WTC11 (cell line): ENCODE data around the gene KRTAP10-3. TPM values are rescaled to one million over a fixed set of nuclear protein-coding genes. Genes with fewer than 3 reads are reported as not detected.

Experiments used
- ATAC-seq: fragments of 200-7000 bp; cut with Tn5 transposase; 2 replicates; pipeline ENCODE4 v1.10.0; 2021; ENCODE audit warnings: mild to moderate bottlenecking, moderate library complexity
- CTCF ChIA-PET: fragments of 300-600 bp; sonication (Branson Sonifier 250); formaldehyde crosslinking; loops from one replicate; lab custom pipeline; 2021; ENCODE audit warnings: antibody characterized with exemption; lab: Charles Lee
- POLR2A ChIA-PET: fragments of 350-600 bp; sonication (Branson Sonifier 250); formaldehyde crosslinking; loops from one replicate; lab custom pipeline; 2021; ENCODE audit warnings: antibody characterized with exemption; lab: Charles Lee
- DNase-seq: peaks from one replicate; pipeline ENCODE4 v3.0.0; 2021; ENCODE audit warnings: low spot score
- H3K27ac Mint-ChIP-seq: 2 replicates; pipeline ENCODE4 v1.8.0; 2021; ENCODE audit warnings: mixed read lengths
- H3K27me3 Mint-ChIP-seq: 2 replicates; pipeline ENCODE4 v1.8.0; 2021; ENCODE audit warnings: low read depth, mild to moderate bottlenecking, moderate library complexity, mixed read lengths
- H3K36me3 Mint-ChIP-seq: 2 replicates; pipeline ENCODE4 v1.8.0; 2021; ENCODE audit warnings: mixed read lengths
- H3K4me1 Mint-ChIP-seq: 2 replicates; pipeline ENCODE4 v1.8.0; 2022; ENCODE audit warnings: mixed read lengths
- H3K4me3 Mint-ChIP-seq: 2 replicates; pipeline ENCODE4 v1.8.0; 2021; ENCODE audit warnings: mild to moderate bottlenecking, moderate library complexity, mixed read lengths
- H3K9me3 Mint-ChIP-seq: 2 replicates; pipeline ENCODE4 v1.8.0; 2021; ENCODE audit warnings: mixed read lengths
- ELF4 ChIP-seq: sonication (generic); formaldehyde crosslinking; IDR thresholded peaks from 2 replicates; pipeline ENCODE4 v1.8.1; 2022; ENCODE audit warnings: low read depth, mild to moderate bottlenecking, moderate library complexity, missing genetic modification reagents
- EMX1 ChIP-seq: fragments of 250-450 bp; sonication (Bioruptor Pico); IDR thresholded peaks from 2 replicates; pipeline ENCODE4 v1.8.0; 2021; ENCODE audit warnings: mild to moderate bottlenecking
- FOXJ3 ChIP-seq: sonication (generic); formaldehyde crosslinking; IDR thresholded peaks from 2 replicates; pipeline ENCODE4 v1.9.0; 2021; ENCODE audit warnings: missing genetic modification reagents, mild to moderate bottlenecking, borderline replicate concordance
- FOXP1 ChIP-seq: sonication (generic); formaldehyde crosslinking; IDR thresholded peaks from 2 replicates; pipeline ENCODE4 v1.8.0; 2022; ENCODE audit warnings: missing genetic modification reagents, mild to moderate bottlenecking, moderate library complexity, borderline replicate concordance
- HMGA2 ChIP-seq: fragments of 250-450 bp; sonication (Bioruptor Pico); IDR thresholded peaks from 2 replicates; pipeline ENCODE4 v1.4.0; 2021; ENCODE audit warnings: mild to moderate bottlenecking, moderate library complexity
- SP1 ChIP-seq: sonication (generic); formaldehyde crosslinking; conservative IDR thresholded peaks from 2 replicates; pipeline ENCODE4 v1.8.1; 2022; ENCODE audit warnings: missing genetic modification reagents
- ZBTB21 ChIP-seq: sonication (generic); formaldehyde crosslinking; IDR thresholded peaks from 2 replicates; pipeline ENCODE4 v1.8.1; 2023; ENCODE audit warnings: mild to moderate bottlenecking, missing genetic modification reagents, borderline replicate concordance
- total RNA-seq: library from RNA; stranded (reverse); gene quantifications from 3 replicates; pipeline ENCODE4 v1.2.3, GENCODE V29; 2021
- TF ChIP-seq, protein P1 (sequence below): fragments of 250-450 bp; sonication (Bioruptor Pico); IDR thresholded peaks from 2 replicates; pipeline ENCODE4 v1.9.0; 2021; ENCODE audit warnings: mild to moderate bottlenecking
- TF ChIP-seq, protein P2 (sequence below): sonication (generic); formaldehyde crosslinking; IDR thresholded peaks from 2 replicates; pipeline ENCODE4 v1.8.0; 2023; ENCODE audit warnings: missing genetic modification reagents, mild to moderate bottlenecking, borderline replicate concordance
- TF ChIP-seq, protein P3 (sequence below): sonication (generic); formaldehyde crosslinking; IDR thresholded peaks from 2 replicates; pipeline ENCODE4 v1.8.1; 2022; ENCODE audit warnings: mild to moderate bottlenecking, moderate library complexity, missing genetic modification reagents
- TF ChIP-seq, protein P4 (sequence below): sonication (generic); formaldehyde crosslinking; IDR thresholded peaks from 2 replicates; pipeline ENCODE4 v1.8.0; 2023; ENCODE audit warnings: missing genetic modification reagents
- TF ChIP-seq, protein P5 (sequence below): fragments of 250-450 bp; sonication (Bioruptor Pico); IDR thresholded peaks from 2 replicates; pipeline ENCODE4 v1.9.0; 2021; ENCODE audit warnings: mild to moderate bottlenecking
- TF ChIP-seq, protein P6 (sequence below): fragments of 250-450 bp; sonication (Bioruptor Pico); IDR thresholded peaks from 2 replicates; pipeline ENCODE4 v2.1.2; 2022; ENCODE audit warnings: mild to moderate bottlenecking, moderate library complexity

Gene KRTAP10-3
- total RNA-seq, 1 experiment from 2014 or later = not detected

DNA sequence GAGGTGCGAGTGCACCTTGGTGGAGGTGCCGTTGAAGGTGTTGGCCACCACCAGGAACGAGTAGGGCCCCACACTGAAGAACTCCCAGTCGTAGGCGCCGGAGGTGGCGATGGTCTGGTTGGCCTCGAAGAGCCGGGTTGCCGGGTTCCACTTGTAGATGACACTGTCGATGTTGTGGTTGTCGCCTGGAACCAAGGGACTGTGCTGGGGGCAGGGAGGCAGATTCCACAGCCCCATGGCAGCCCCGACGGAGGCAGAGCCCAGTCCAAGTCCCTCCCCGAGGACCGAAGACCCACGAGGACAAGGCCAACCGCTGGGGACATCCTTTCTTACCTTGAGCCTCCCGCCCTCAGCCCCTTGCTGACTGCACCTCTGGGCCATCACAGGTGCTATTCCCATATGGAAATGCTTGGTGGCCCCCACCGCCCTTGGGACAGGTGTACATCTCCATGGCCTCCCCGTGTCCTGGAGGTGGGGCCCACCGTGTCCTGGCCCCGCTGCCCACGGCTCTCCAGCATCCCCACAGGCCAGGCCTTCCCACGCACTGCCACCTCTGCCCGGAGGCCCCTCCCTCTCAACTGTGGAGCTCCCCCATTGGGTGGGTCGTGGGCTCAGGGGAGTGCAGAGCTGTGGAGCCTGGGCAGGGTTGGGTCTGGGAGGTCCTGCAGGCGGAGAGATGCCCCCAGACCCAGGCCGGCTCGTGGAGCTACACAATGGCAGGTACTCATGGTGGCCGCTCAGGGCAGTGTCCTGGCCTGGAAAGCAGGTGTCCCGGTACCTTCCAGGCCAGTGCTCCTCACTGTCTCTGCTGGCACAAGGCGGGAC lies 36.5 kb downstream of the KRTAP10-3 start:
- TF ChIP-seq, protein P1, sequence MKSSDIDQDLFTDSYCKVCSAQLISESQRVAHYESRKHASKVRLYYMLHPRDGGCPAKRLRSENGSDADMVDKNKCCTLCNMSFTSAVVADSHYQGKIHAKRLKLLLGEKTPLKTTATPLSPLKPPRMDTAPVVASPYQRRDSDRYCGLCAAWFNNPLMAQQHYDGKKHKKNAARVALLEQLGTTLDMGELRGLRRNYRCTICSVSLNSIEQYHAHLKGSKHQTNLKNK = no peak
- TF ChIP-seq FOXJ3 (no peak), ELF4 (no peak)
- TF ChIP-seq, protein P2, sequence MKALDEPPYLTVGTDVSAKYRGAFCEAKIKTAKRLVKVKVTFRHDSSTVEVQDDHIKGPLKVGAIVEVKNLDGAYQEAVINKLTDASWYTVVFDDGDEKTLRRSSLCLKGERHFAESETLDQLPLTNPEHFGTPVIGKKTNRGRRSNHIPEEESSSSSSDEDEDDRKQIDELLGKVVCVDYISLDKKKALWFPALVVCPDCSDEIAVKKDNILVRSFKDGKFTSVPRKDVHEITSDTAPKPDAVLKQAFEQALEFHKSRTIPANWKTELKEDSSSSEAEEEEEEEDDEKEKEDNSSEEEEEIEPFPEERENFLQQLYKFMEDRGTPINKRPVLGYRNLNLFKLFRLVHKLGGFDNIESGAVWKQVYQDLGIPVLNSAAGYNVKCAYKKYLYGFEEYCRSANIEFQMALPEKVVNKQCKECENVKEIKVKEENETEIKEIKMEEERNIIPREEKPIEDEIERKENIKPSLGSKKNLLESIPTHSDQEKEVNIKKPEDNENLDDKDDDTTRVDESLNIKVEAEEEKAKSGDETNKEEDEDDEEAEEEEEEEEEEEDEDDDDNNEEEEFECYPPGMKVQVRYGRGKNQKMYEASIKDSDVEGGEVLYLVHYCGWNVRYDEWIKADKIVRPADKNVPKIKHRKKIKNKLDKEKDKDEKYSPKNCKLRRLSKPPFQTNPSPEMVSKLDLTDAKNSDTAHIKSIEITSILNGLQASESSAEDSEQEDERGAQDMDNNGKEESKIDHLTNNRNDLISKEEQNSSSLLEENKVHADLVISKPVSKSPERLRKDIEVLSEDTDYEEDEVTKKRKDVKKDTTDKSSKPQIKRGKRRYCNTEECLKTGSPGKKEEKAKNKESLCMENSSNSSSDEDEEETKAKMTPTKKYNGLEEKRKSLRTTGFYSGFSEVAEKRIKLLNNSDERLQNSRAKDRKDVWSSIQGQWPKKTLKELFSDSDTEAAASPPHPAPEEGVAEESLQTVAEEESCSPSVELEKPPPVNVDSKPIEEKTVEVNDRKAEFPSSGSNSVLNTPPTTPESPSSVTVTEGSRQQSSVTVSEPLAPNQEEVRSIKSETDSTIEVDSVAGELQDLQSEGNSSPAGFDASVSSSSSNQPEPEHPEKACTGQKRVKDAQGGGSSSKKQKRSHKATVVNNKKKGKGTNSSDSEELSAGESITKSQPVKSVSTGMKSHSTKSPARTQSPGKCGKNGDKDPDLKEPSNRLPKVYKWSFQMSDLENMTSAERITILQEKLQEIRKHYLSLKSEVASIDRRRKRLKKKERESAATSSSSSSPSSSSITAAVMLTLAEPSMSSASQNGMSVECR (CRISPR knock-in tag) = no peak
- TF ChIP-seq, all 79 proteins: peak for 0
- no peaks in the 10 kb centered on the region for H3K36me3 Mint-ChIP-seq
- 0 out of 2 replicates have a peak, but pooled peaks cover 2% of the 10 kb centered on the region for H3K4me1 Mint-ChIP-seq
- peak; percentile 18 for DNase-seq
- no peak overlapping the region for H3K4me3 Mint-ChIP-seq
- ATAC-seq = peak; percentile 24; the same call in 1 of the 2 replicates
- ChIA-PET POLR2A (no interaction called here), CTCF (interaction anchor here (1.0 to 3.7 kb wide), 3 partner anchors 12 to 271 kb away, joined by 3 to 21 read pairs (median 4); no protein-coding TSS in a partner anchor)
- H3K27ac Mint-ChIP-seq = no peak overlapping the region
- peaks cover 10% of the 10 kb centered on the region for H3K9me3 Mint-ChIP-seq
- H3K27me3 Mint-ChIP-seq = no peaks in the 10 kb centered on the region; the same call in 1 of the 2 replicates

DNA sequence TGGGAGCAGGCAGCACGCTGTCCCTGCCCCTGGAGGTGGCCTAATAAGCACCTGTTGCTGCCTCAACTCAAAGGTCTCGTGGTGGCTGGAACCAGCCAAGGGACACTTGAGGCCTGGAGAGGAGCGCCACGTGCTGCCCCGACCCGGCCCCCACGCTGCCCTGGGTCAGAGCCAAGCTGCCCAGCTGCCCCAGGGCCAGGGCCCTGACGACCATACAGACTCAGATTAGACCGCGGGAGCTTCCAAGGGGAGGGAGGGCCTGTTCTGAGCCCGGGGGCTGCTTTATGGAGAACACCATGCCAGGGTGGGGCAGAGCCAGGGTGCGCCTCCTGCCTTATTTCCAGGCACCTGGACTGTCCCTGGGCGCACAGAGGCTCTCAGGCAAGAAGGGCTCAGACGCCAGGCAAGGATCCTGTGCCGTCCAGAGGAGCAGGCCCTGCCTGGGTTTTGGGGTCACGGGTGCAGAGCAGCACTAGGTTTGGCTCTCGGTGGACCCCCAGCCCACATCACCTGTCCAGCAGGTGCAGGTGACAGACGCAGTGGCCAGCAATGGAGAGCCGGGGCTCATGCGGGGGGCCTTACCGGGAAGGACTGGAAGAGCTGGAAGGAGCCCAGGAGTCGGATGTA lies 37.2 kb downstream of the KRTAP10-3 start:
- Mint-ChIP-seq H3K27me3 (no peaks in the 10 kb centered on the region; the same call in 1 of the 2 replicates), H3K9me3 (peaks cover 10% of the 10 kb centered on the region), H3K4me3 (no peak overlapping the region), H3K27ac (no peak overlapping the region), H3K36me3 (no peaks in the 10 kb centered on the region), H3K4me1 (0 out of 2 replicates have a peak, but pooled peaks cover 5% of the 10 kb centered on the region)
- TF ChIP-seq, protein P3, sequence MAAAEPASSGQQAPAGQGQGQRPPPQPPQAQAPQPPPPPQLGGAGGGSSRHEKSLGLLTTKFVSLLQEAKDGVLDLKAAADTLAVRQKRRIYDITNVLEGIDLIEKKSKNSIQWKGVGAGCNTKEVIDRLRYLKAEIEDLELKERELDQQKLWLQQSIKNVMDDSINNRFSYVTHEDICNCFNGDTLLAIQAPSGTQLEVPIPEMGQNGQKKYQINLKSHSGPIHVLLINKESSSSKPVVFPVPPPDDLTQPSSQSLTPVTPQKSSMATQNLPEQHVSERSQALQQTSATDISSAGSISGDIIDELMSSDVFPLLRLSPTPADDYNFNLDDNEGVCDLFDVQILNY (CRISPR knock-in tag) = no peak
- TF ChIP-seq FOXP1 (CRISPR knock-in tag) (no peak), EMX1 (no peak)
- POLR2A ChIA-PET = interaction anchor here (1.1 kb wide), 1 partner anchor 10 kb away, joined by 3 read pairs; no protein-coding TSS in a partner anchor
- CTCF ChIA-PET = interaction anchor here (1.4 to 3.7 kb wide), 2 partner anchors 11 to 272 kb away, joined by 4 to 21 read pairs; no protein-coding TSS in a partner anchor
- ATAC-seq (no peak), DNase-seq (peak; percentile 10)

DNA sequence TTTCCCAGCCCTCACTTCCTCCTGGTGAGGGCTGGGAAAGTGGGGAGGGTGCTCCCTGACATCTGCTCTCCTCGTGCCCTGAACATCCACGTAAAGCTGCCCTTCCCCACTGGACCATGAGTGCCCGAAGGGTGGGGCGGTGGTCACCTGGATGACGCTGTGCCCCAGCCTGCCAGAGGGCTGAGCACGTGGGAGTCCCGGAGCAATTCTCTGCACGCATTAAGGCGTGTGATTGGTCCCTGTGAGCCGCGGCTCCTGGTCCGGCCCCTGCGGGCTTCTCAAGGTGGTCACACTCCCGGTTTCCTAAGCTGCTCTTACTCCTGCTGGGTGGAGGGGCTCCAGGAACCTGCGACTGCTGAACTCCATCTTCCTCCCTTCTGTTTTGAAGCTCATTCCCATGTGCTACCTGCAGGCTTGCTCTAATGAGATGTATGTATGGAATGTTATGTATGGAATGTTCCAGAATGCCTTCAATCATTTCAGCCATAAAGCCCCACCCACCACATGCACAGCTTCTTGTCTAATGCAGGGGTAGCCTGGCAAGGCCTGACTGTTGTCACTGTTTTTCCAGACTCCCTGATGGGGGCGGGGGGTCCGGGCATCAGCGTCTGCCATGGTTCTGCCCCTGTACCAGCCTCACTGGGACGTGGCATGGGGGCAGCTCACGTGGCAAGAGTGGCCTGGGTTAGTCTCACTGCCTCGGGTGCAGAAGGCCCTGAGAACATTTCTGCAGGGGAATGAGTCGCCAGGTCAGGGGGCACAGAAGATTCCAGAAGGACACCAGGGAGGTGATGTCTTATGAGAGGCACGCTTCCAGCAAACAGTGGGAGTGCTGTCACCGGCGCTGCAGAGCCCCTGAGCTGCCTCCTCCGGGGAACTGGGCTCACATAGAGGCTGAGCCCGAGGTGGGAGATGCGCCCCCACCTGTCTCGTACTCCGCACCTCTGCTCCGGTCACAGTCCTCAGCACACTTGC lies 38.0 kb downstream of the KRTAP10-3 start:
- peak; percentile 11 for DNase-seq
- Mint-ChIP-seq H3K36me3 (no peaks in the 10 kb centered on the region), H3K4me3 (no peak overlapping the region), H3K9me3 (peaks cover 10% of the 10 kb centered on the region), H3K27ac (no peak overlapping the region), H3K4me1 (0 out of 2 replicates have a peak, but pooled peaks cover 5% of the 10 kb centered on the region), H3K27me3 (no peaks in the 10 kb centered on the region; the same call in 1 of the 2 replicates)
- CTCF ChIA-PET = interaction anchor here (0.7 to 3.7 kb wide), 2 partner anchors 10 to 33 kb away, joined by 3 to 21 read pairs; no protein-coding TSS in a partner anchor
- POLR2A ChIA-PET = interaction anchor here (1.1 kb wide), 1 partner anchor 11 kb away, joined by 3 read pairs; no protein-coding TSS in a partner anchor
- no peak for ATAC-seq
- TF ChIP-seq ZBTB21 (no peak), HMGA2 (CRISPR knock-in tag) (no peak), ELF4 (no peak), SP1 (CRISPR knock-in tag) (no peak)
- TF ChIP-seq, protein P4, sequence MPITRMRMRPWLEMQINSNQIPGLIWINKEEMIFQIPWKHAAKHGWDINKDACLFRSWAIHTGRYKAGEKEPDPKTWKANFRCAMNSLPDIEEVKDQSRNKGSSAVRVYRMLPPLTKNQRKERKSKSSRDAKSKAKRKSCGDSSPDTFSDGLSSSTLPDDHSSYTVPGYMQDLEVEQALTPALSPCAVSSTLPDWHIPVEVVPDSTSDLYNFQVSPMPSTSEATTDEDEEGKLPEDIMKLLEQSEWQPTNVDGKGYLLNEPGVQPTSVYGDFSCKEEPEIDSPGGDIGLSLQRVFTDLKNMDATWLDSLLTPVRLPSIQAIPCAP (CRISPR knock-in tag) = no peak
- TF ChIP-seq, protein P5, sequence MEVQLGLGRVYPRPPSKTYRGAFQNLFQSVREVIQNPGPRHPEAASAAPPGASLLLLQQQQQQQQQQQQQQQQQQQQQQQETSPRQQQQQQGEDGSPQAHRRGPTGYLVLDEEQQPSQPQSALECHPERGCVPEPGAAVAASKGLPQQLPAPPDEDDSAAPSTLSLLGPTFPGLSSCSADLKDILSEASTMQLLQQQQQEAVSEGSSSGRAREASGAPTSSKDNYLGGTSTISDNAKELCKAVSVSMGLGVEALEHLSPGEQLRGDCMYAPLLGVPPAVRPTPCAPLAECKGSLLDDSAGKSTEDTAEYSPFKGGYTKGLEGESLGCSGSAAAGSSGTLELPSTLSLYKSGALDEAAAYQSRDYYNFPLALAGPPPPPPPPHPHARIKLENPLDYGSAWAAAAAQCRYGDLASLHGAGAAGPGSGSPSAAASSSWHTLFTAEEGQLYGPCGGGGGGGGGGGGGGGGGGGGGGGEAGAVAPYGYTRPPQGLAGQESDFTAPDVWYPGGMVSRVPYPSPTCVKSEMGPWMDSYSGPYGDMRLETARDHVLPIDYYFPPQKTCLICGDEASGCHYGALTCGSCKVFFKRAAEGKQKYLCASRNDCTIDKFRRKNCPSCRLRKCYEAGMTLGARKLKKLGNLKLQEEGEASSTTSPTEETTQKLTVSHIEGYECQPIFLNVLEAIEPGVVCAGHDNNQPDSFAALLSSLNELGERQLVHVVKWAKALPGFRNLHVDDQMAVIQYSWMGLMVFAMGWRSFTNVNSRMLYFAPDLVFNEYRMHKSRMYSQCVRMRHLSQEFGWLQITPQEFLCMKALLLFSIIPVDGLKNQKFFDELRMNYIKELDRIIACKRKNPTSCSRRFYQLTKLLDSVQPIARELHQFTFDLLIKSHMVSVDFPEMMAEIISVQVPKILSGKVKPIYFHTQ (CRISPR knock-in tag) = no peak
- TF ChIP-seq, protein P6, sequence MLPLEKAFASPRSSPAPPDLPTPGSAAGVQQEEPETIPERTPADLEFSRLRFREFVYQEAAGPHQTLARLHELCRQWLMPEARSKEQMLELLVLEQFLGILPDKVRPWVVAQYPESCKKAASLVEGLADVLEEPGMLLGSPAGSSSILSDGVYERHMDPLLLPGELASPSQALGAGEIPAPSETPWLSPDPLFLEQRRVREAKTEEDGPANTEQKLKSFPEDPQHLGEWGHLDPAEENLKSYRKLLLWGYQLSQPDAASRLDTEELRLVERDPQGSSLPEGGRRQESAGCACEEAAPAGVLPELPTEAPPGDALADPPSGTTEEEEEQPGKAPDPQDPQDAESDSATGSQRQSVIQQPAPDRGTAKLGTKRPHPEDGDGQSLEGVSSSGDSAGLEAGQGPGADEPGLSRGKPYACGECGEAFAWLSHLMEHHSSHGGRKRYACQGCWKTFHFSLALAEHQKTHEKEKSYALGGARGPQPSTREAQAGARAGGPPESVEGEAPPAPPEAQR (CRISPR knock-in tag) = no peak
- TF ChIP-seq, protein P3 (CRISPR knock-in tag) = no peak
